T-helper 2 cell treated with Interferon-gamma antibody and Interleukin-4, amounts not matched to agents 5 μg/mL and 100 μg/mL, for 36 hours (primary cell): ENCODE measurements around the gene ZNF821.
"Not testable (repeated sequence)": the region's sequence is repeated elsewhere in the genome, so short reads cannot be mapped to it uniquely, and the experiment has no call there.

ENCODE experiments used
- DNase-seq: peaks from one replicate; pipeline ENCODE4 v3.0.0; 2021; ENCODE audit warnings: low spot score
- H3K27ac Mint-ChIP-seq: one replicate; pipeline ENCODE4 v1.8.0; 2021; ENCODE audit warnings: mild to moderate bottlenecking, mixed read lengths
- H3K27me3 Mint-ChIP-seq: one replicate; pipeline ENCODE4 v1.8.0; 2021; ENCODE audit warnings: low read depth, mixed read lengths
- H3K36me3 Mint-ChIP-seq: one replicate; pipeline ENCODE4 v1.8.0; 2021; ENCODE audit warnings: low read depth, mixed read lengths
- H3K4me1 Mint-ChIP-seq: one replicate; pipeline ENCODE4 v1.8.0; 2021; ENCODE audit warnings: low read depth, mixed read lengths
- H3K4me3 Mint-ChIP-seq: one replicate; pipeline ENCODE4 v1.8.0; 2022; ENCODE audit warnings: mild to moderate bottlenecking, moderate library complexity, mixed read lengths
- H3K9me3 Mint-ChIP-seq: one replicate; pipeline ENCODE4 v1.8.0; 2021; ENCODE audit warnings: mixed read lengths

ZNF821 gene

GRCh38 chr16:71916397-71916920 is 32.5 kb upstream of the ZNF821 start:
- Mint-ChIP-seq H3K9me3 (no peaks in the 10 kb centered on the region), H3K4me1 (peaks cover 28% of the 10 kb centered on the region), H3K27ac (no peak overlapping the region), H3K36me3 (peaks cover 76% of the 10 kb centered on the region), H3K27me3 (no peaks in the 10 kb centered on the region), H3K4me3 (no peak overlapping the region)
- DNase-seq: no peak

GRCh38 chr16:71915350-71915749 is 31.4 kb upstream of the ZNF821 start:
- DNase-seq: no peak
- Mint-ChIP-seq H3K9me3 (no peaks in the 10 kb centered on the region), H3K27me3 (no peaks in the 10 kb centered on the region), H3K4me3 (no peak overlapping the region), H3K36me3 (peaks cover 68% of the 10 kb centered on the region), H3K4me1 (peaks cover 28% of the 10 kb centered on the region), H3K27ac (no peak overlapping the region)

GRCh38 chr16:71914802-71915201 is 30.8 kb upstream of the ZNF821 start:
- H3K4me3 Mint-ChIP-seq: no peak overlapping the region
- no peaks in the 10 kb centered on the region for H3K9me3 Mint-ChIP-seq
- H3K27ac Mint-ChIP-seq: no peak overlapping the region
- H3K4me1 Mint-ChIP-seq: peaks cover 32% of the 10 kb centered on the region
- no peak for DNase-seq
- H3K36me3 Mint-ChIP-seq: peaks cover 65% of the 10 kb centered on the region
- no peaks in the 10 kb centered on the region for H3K27me3 Mint-ChIP-seq

GRCh38 chr16:71912534-71913275 is 28.7 kb upstream of the ZNF821 start:
- Mint-ChIP-seq H3K4me3 (no peak overlapping the region), H3K9me3 (no peaks in the 10 kb centered on the region), H3K4me1 (peaks cover 35% of the 10 kb centered on the region), H3K36me3 (peaks cover 51% of the 10 kb centered on the region), H3K27me3 (no peaks in the 10 kb centered on the region), H3K27ac (no peak overlapping the region)
- no peak for DNase-seq

GRCh38 chr16:71911121-71911520 is 27.1 kb upstream of the ZNF821 start:
- H3K27me3 Mint-ChIP-seq: no peaks in the 10 kb centered on the region
- H3K36me3 Mint-ChIP-seq: peaks cover 41% of the 10 kb centered on the region
- no peak for DNase-seq
- no peak overlapping the region for H3K27ac Mint-ChIP-seq
- peaks cover 32% of the 10 kb centered on the region for H3K4me1 Mint-ChIP-seq
- no peak overlapping the region for H3K4me3 Mint-ChIP-seq
- no peaks in the 10 kb centered on the region for H3K9me3 Mint-ChIP-seq

GRCh38 chr16:71905765-71906164 is 21.8 kb upstream of the ZNF821 start:
- Mint-ChIP-seq H3K4me1 (peaks cover 42% of the 10 kb centered on the region), H3K27ac (peak overlapping the region; percentile 53), H3K36me3 (peaks cover 21% of the 10 kb centered on the region), H3K4me3 (peak overlapping the region; percentile 47)
- not testable (repeated sequence) for H3K27me3 Mint-ChIP-seq, H3K9me3 Mint-ChIP-seq, DNase-seq

GRCh38 chr16:71904239-71904638 is 20.3 kb upstream of the ZNF821 start:
- H3K9me3 Mint-ChIP-seq: no peaks in the 10 kb centered on the region
- DNase-seq: no peak
- H3K36me3 Mint-ChIP-seq: peaks cover 16% of the 10 kb centered on the region
- no peak overlapping the region for H3K4me3 Mint-ChIP-seq
- H3K27me3 Mint-ChIP-seq: no peaks in the 10 kb centered on the region
- no peak overlapping the region for H3K27ac Mint-ChIP-seq
- peaks cover 40% of the 10 kb centered on the region for H3K4me1 Mint-ChIP-seq

- Mint-ChIP-seq H3K36me3 (peaks cover 15% of the 10 kb centered on the region), H3K4me1 (peaks cover 40% of the 10 kb centered on the region), H3K27me3 (no peaks in the 10 kb centered on the region), H3K9me3 (no peaks in the 10 kb centered on the region), H3K27ac (no peak overlapping the region), H3K4me3 (no peak overlapping the region)
- DNase-seq: no peak
These were observed 19.6 kb upstream of the ZNF821 start for GRCh38 chr16:71903608-71904007.

GRCh38 chr16:71902656-71903365 is 18.8 kb upstream of the ZNF821 start:
- no peak overlapping the region for H3K4me3 Mint-ChIP-seq
- no peaks in the 10 kb centered on the region for H3K27me3 Mint-ChIP-seq
- no peaks in the 10 kb centered on the region for H3K9me3 Mint-ChIP-seq
- no peak overlapping the region for H3K27ac Mint-ChIP-seq
- H3K36me3 Mint-ChIP-seq: peaks cover 14% of the 10 kb centered on the region
- peaks cover 37% of the 10 kb centered on the region for H3K4me1 Mint-ChIP-seq
- no peak for DNase-seq

- peak overlapping the region; percentile 26 for H3K4me3 Mint-ChIP-seq
- H3K36me3 Mint-ChIP-seq: peaks cover 13% of the 10 kb centered on the region
- no peak overlapping the region for H3K27ac Mint-ChIP-seq
- H3K27me3 Mint-ChIP-seq: no peaks in the 10 kb centered on the region
- DNase-seq: no peak
- peaks cover 34% of the 10 kb centered on the region for H3K4me1 Mint-ChIP-seq
- H3K9me3 Mint-ChIP-seq: no peaks in the 10 kb centered on the region
These were observed 15.2 kb upstream of the ZNF821 start for GRCh38 chr16:71899171-71899570.

GRCh38 chr16:71896764-71897368 is 12.9 kb upstream of the ZNF821 start:
- no peaks in the 10 kb centered on the region for H3K9me3 Mint-ChIP-seq
- H3K4me3 Mint-ChIP-seq: peak overlapping the region; percentile 98
- peak overlapping the region; percentile 94 for H3K27ac Mint-ChIP-seq
- peaks cover 25% of the 10 kb centered on the region for H3K4me1 Mint-ChIP-seq
- DNase-seq: no peak
- H3K36me3 Mint-ChIP-seq: peaks cover 10% of the 10 kb centered on the region
- H3K27me3 Mint-ChIP-seq: no peaks in the 10 kb centered on the region

- peaks cover 8% of the 10 kb centered on the region for H3K36me3 Mint-ChIP-seq
- no peak for DNase-seq
- H3K27me3 Mint-ChIP-seq: no peaks in the 10 kb centered on the region
- peak overlapping the region; percentile 94 for H3K27ac Mint-ChIP-seq
- H3K4me3 Mint-ChIP-seq: peak overlapping the region; percentile 98
- H3K9me3 Mint-ChIP-seq: no peaks in the 10 kb centered on the region
- H3K4me1 Mint-ChIP-seq: peaks cover 23% of the 10 kb centered on the region
These were observed 11.8 kb upstream of the ZNF821 start for GRCh38 chr16:71895679-71896365.

GRCh38 chr16:71894921-71895678 is 11.1 kb upstream of the ZNF821 start, which contains the start of gene IST1:
Gene IST1 (plus strand): TSS chr16:71895531. CDS start chr16:71915641, 20,110 bp downstream.
- Mint-ChIP-seq H3K36me3 (peaks cover 8% of the 10 kb centered on the region), H3K4me3 (peak within 1 kb of the TSS; percentile 98), H3K27ac (peak within 1 kb of the TSS; percentile 94), H3K9me3 (no peaks in the 10 kb centered on the region), H3K4me1 (peaks cover 20% of the 10 kb centered on the region), H3K27me3 (no peaks in the 10 kb centered on the region)
- DNase-seq: peak; percentile 98
